ENCODE data around the gene FOXP1.

GRCh38 chr3:71428841-71429596, 154.5 kb downstream of the FOXP1 start:
- TF ChIP-seq POLR2A (IDR thresholded peaks at IDR 0.05) (no peak), CTCF (IDR thresholded peaks at IDR 0.05) (no peak), EP300 (IDR thresholded peaks at IDR 0.05) (peak in 1 of 2 donors; percentile 71)
